ENCODE measurements around the gene CDC42BPA. TPM values are rescaled to one million over a fixed set of nuclear protein-coding genes. Genes with fewer than 3 reads are reported as not detected.

Gene CDC42BPA, protein sequence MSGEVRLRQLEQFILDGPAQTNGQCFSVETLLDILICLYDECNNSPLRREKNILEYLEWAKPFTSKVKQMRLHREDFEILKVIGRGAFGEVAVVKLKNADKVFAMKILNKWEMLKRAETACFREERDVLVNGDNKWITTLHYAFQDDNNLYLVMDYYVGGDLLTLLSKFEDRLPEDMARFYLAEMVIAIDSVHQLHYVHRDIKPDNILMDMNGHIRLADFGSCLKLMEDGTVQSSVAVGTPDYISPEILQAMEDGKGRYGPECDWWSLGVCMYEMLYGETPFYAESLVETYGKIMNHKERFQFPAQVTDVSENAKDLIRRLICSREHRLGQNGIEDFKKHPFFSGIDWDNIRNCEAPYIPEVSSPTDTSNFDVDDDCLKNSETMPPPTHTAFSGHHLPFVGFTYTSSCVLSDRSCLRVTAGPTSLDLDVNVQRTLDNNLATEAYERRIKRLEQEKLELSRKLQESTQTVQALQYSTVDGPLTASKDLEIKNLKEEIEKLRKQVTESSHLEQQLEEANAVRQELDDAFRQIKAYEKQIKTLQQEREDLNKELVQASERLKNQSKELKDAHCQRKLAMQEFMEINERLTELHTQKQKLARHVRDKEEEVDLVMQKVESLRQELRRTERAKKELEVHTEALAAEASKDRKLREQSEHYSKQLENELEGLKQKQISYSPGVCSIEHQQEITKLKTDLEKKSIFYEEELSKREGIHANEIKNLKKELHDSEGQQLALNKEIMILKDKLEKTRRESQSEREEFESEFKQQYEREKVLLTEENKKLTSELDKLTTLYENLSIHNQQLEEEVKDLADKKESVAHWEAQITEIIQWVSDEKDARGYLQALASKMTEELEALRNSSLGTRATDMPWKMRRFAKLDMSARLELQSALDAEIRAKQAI (N-terminal part only)
- 18.0 and 23.2 TPM in 2 replicates for total RNA-seq

DNA sequence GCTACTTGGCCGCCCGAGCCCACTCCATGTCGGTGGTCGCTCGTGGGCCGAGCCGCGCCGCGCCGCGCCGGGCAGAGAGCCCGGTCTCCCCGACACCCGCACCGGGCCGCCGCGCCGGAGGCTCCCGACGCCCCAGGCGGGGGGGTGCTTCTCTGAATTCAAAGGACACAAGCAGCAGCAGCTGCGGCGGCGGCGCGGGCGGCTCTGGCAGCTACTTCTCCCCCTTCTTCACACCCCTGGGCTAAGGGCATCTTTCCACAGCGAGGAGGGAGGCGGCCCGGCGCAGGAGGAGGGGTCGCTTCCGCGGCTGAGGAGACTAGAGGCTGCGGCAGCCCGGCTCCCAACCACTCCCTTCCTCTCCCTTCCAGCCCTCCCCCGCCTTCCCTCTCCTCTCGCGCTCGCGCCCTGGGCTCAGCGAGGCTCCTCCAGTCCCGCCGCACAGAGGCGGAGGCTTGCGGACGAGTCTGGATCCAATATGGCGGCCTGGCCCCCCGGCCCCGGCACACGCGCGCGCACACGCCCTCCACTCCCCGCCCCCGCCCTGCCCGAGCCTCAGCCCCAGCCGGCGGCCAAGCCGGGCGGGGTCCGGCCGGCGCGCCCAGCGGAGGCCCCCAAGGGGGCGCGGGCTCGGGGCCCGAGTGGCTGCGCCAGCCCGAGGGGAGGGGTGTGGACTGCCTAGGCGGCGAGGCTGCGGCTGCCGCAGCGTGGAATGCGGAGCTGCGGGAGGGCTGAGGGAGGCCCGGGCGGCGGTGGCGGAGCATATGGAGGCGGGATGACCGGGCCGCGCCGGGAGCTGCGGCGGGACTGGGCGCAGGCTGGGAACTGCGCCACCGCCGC is at the start of gene CDC42BPA:
Gene CDC42BPA, minus strand, starts transcription at position 477 of the 837 bp plus-strand sequence. CDS start 1,310 bp downstream, outside the sequence.

GRCh38 chr1:226940029-226940805 is 378.1 kb downstream of the CDC42BPA start, which contains the start of gene COQ8A:
Gene COQ8A (plus strand): TSS chr1:226940294. CDS start chr1:226961386, 21,092 bp downstream.

Other genes starting within 250 kb of the CDC42BPA start
- gene ZNF678, start 245.1 kb upstream of the CDC42BPA start, total RNA-seq, result 1.9 and 5.5 TPM in 2 replicates